MCF 10A (cell line): ENCODE data around the gene DAPK2. TPM values are rescaled to one million over a fixed set of nuclear protein-coding genes. Genes with fewer than 3 reads are reported as not detected.
A peak's percentile ranks its signal among the peaks of the same experiment; 100 is the strongest.

Experiments
- BruUV-seq: library from RNA; stranded (reverse); fragments of 400-500 nt; replicated peaks from 2 replicates; lab custom pipeline; 2021; lab: Mats Ljungman, UMichigan
- CTCF ChIA-PET: fragments of 300-600 bp; sonication (Branson Sonifier 250); formaldehyde crosslinking; extraction: SDS; loops from one replicate; lab custom pipeline; 2021; ENCODE audit warnings: antibody characterized with exemption, inconsistent platforms; lab: Yijun Ruan, JAX
- POLR2A ChIA-PET: fragments of 300-600, 350-650 bp; sonication (Branson Sonifier 250); formaldehyde crosslinking; extraction: SDS; loops from one replicate; lab custom pipeline; 2020; ENCODE audit warnings: antibody characterized with exemption, inconsistent platforms; lab: Yijun Ruan, JAX
- DNase-seq: peaks from one replicate; pipeline ENCODE4 v3.0.0-alpha.2; 2018; ENCODE audit not compliant: unreplicated experiment
- H3K27ac Mint-ChIP-seq: one replicate; pipeline ENCODE4 v1.8.0; 2022; ENCODE audit warnings: mild to moderate bottlenecking, low read depth, mixed read lengths; ENCODE audit not compliant: unreplicated experiment
- H3K27me3 Mint-ChIP-seq: one replicate; pipeline ENCODE4 v1.8.0; 2022; ENCODE audit warnings: mixed read lengths; ENCODE audit not compliant: insufficient read depth, unreplicated experiment
- H3K36me3 Mint-ChIP-seq: one replicate; pipeline ENCODE4 v1.8.0; 2022; ENCODE audit warnings: mild to moderate bottlenecking, moderate library complexity, mixed read lengths; ENCODE audit not compliant: insufficient read depth, unreplicated experiment
- H3K4me1 Mint-ChIP-seq: one replicate; pipeline ENCODE4 v1.8.0; 2022; ENCODE audit warnings: mixed read lengths; ENCODE audit not compliant: insufficient read depth, unreplicated experiment
- H3K4me3 Mint-ChIP-seq: one replicate; pipeline ENCODE4 v1.8.0; 2022; ENCODE audit warnings: mild to moderate bottlenecking, moderate library complexity, mixed read lengths; ENCODE audit not compliant: unreplicated experiment
- H3K9me3 Mint-ChIP-seq: one replicate; pipeline ENCODE4 v1.8.0; 2022; ENCODE audit warnings: mixed read lengths; ENCODE audit not compliant: unreplicated experiment
- CTCF ChIP-seq: fragments of 200-600 bp; IDR thresholded peaks from one replicate; pipeline ENCODE4 v1.8.0; 2022; ENCODE audit warnings: antibody characterized with exemption, mild to moderate bottlenecking; ENCODE audit not compliant: unreplicated experiment
- intact Hi-C: fragments of 100-400 bp; cut with micrococcal nuclease; formaldehyde crosslinking; loops from 2 replicates; pipeline ENCODE4 v1.14.1; 2022
- total RNA-seq: library from RNA; stranded (reverse); gene quantifications from 2 replicates; pipeline ENCODE4 v1.2.3, GENCODE V29; 2022

The DAPK2 gene
- total RNA-seq, 1 experiment from 2014 or later: 4.6 TPM

GRCh38 chr15:63983061-63983711 lies 63.1 kb downstream of the DAPK2 start:
- CTCF ChIA-PET: interaction anchor here (0.6 to 2.7 kb wide), 6 partner anchors 38 to 560 kb away, joined by 3 to 14 read pairs (median 3); no protein-coding TSS in a partner anchor
- no peaks in the 10 kb centered on the region for H3K27me3 Mint-ChIP-seq

GRCh38 chr15:63982381-63982854 lies 63.9 kb downstream of the DAPK2 start:
- Mint-ChIP-seq H3K4me1 (no peaks in the 10 kb centered on the region), H3K27ac (no peak overlapping the region), H3K4me3 (no peak overlapping the region), H3K27me3 (no peaks in the 10 kb centered on the region), H3K36me3 (no peaks in the 10 kb centered on the region), H3K9me3 (no peaks in the 10 kb centered on the region)
- no peak for TF ChIP-seq CTCF
- CTCF ChIA-PET: interaction anchor here (0.6 to 2.7 kb wide), 8 partner anchors 37 to 559 kb away, joined by 3 to 15 read pairs (median 4); partner anchors contain the start of gene DAPK2
- POLR2A ChIA-PET: interaction anchor here (0.7 to 1.5 kb wide), 7 partner anchors 8 to 721 kb away, joined by 3 to 12 read pairs (median 3); no protein-coding TSS in a partner anchor
- DNase-seq: no peak
- no TSS peak for BruUV-seq
- intact Hi-C loops: no loop called here

More at GRCh38 chr15:63983061-63983711, 63.1 kb downstream of the DAPK2 start:
- no TSS peak for BruUV-seq
- no peak overlapping the region for H3K4me3 Mint-ChIP-seq
- no peaks in the 10 kb centered on the region for H3K4me1 Mint-ChIP-seq
- no peak for TF ChIP-seq CTCF
- intact Hi-C loops: no loop called here
- no peaks in the 10 kb centered on the region for H3K36me3 Mint-ChIP-seq
- no peaks in the 10 kb centered on the region for H3K9me3 Mint-ChIP-seq
- POLR2A ChIA-PET: interaction anchor here (0.7 kb wide), 1 partner anchor 9 kb away, joined by 3 read pairs; no protein-coding TSS in a partner anchor
- no peak overlapping the region for H3K27ac Mint-ChIP-seq
- DNase-seq: no peak

GRCh38 chr15:63981596-63982320 lies 64.5 kb downstream of the DAPK2 start:
- CTCF ChIA-PET: interaction anchor here (0.7 to 2.7 kb wide), 6 partner anchors 25 to 86 kb away, joined by 3 to 15 read pairs (median 4); partner anchors contain the start of gene DAPK2
- Mint-ChIP-seq H3K9me3 (no peaks in the 10 kb centered on the region), H3K27me3 (no peaks in the 10 kb centered on the region), H3K4me3 (no peak overlapping the region), H3K27ac (no peak overlapping the region), H3K36me3 (no peaks in the 10 kb centered on the region), H3K4me1 (no peaks in the 10 kb centered on the region)
- POLR2A ChIA-PET: interaction anchor here (0.7 to 1.5 kb wide), 8 partner anchors 12 to 720 kb away, joined by 3 to 12 read pairs (median 3); partner anchors contain the start of gene DAPK2
- DNase-seq: peak; percentile 67
- intact Hi-C loops: no loop called here
- no TSS peak for BruUV-seq
- TF ChIP-seq CTCF: no peak
